Measurements from ENCODE around the gene QRICH2. TPM values are rescaled to one million over a fixed set of nuclear protein-coding genes. Genes with fewer than 3 reads are reported as not detected.
A peak's percentile ranks its signal among the peaks of the same experiment; 100 is the strongest.
"Not testable (repeated sequence)": the region's sequence is repeated elsewhere in the genome, so short reads cannot be mapped to it uniquely, and the experiment has no call there.

The QRICH2 gene
- total RNA-seq, 2 donors from 2014 or later, result 1.7 to 3.6 TPM

DNA sequence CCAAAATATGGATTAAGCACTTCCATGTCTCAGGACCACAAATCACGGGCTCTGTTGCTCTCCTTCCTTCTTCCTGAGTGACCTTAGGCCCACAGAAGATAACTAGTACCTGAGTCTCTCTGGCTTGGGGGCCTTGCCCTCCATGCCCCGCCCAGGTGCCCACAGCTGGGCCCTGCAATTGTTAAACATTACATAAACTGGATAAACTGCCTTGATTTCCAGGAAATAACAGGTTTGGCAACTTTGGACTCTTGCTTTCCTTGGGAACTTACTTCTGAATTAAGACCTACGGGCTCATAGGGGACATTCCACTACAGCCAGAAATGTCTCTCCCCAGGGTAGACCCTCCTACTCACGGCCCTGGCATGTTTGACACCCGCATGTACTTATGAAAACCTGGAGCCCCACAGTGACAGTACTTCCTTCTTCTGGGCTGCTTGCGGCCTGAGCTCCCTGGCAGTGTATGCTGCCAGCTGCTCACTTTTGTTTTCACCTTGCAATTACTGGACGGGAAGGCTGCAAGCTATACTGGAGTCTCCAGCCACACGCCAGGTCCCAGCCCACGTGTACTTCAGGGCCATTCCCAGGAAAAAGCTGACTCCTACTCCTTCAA, 45.2 kb downstream of the QRICH2 start:
- H3K36me3 Mint-ChIP-seq (ENCODE audit: low read depth), result peaks cover 4% of the 10 kb centered on the region
- DNase-seq (no peak), ATAC-seq (no peak)
- peak overlapping the region; percentile 95 for H3K27ac Mint-ChIP-seq
- H3K9me3 ChIP-seq (ENCODE audit: control insufficient read depth, low read length, poor library complexity, severe bottlenecking), result no peaks in the 10 kb centered on the region
- no peaks in the 10 kb centered on the region for H3K27me3 Mint-ChIP-seq
- H3K4me1 Mint-ChIP-seq, result peaks cover 19% of the 10 kb centered on the region
- H3K4me3 Mint-ChIP-seq, result peak overlapping the region; percentile 52

DNA sequence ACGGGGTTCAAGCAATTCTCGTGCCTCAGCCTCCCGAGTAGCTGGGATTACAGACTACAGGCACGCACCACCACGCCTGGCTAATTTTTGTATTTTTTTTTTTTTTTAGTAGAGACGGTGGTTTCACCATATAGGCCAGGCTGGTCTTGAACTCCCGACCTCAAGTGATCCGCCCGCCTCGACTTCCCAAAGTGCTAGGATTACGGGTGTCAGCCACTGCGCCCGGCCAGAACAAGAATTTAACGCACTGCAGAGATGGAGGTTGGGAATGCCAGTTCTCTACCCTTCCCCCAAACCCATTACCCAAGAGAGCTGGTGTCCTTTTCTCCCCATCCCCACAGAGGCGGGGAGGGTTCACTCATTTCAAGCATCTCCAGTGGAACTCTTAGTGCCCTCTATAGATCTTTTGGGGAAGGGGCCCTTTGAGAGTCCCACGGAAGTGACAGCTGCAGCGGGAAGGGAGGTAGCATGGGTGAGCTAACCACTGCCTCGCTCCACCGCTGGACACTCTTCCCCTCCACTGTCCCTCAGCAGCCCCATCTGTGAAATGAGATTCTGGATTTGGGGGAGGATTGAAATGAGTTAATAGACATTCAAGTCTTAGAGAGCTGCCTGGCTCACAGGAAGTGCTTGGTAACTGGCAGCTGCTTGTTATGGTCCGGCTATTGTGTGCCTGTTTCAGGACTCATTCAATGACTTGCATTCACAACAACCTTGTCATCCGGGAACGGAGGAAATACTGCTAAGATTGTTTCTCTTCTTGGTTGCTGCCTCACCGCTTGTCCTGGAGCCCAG, 46.5 kb downstream of the QRICH2 start:
- DNase-seq, result no peak
- H3K4me1 Mint-ChIP-seq, result peaks cover 18% of the 10 kb centered on the region

DNA sequence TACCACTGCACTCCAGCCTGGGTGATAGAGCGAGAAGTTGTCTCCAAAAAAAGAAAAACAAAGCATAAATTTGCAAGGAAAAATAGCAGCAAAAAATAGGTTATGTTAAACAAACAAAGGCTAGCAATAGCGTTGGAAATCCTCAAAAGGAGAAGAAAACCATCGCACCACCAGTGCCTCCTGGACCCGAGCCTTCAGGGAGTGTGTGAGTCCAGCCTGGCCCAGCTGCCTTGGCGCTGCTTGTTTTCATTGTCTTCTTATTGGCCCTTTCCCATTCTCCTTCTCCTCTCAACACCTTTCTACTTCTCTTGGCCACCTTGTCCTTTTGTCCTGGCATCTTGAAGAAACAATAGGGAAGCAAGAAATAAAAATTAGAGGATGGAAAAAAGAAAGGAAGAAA, 47.4 kb downstream of the QRICH2 start:
- Mint-ChIP-seq H3K4me3 (no peak overlapping the region), H3K27ac (no peak overlapping the region), H3K4me1 (peaks cover 19% of the 10 kb centered on the region), H3K36me3 (ENCODE audit: low read depth) (no peaks in the 10 kb centered on the region), H3K27me3 (no peaks in the 10 kb centered on the region)
- ATAC-seq (no peak), DNase-seq (no peak)
- H3K9me3 ChIP-seq (ENCODE audit: control insufficient read depth, low read length, poor library complexity, severe bottlenecking), result no peaks in the 10 kb centered on the region

More for the DNA sequence above, 46.5 kb downstream of the QRICH2 start:
- H3K27ac Mint-ChIP-seq, result peak overlapping the region; percentile 95
- H3K4me3 Mint-ChIP-seq, result no peak overlapping the region
- ATAC-seq, result no peak
- no peaks in the 10 kb centered on the region for H3K9me3 ChIP-seq (ENCODE audit: control insufficient read depth, low read length, poor library complexity, severe bottlenecking)
- no peaks in the 10 kb centered on the region for H3K27me3 Mint-ChIP-seq
- peaks cover 4% of the 10 kb centered on the region for H3K36me3 Mint-ChIP-seq (ENCODE audit: low read depth)

DNA sequence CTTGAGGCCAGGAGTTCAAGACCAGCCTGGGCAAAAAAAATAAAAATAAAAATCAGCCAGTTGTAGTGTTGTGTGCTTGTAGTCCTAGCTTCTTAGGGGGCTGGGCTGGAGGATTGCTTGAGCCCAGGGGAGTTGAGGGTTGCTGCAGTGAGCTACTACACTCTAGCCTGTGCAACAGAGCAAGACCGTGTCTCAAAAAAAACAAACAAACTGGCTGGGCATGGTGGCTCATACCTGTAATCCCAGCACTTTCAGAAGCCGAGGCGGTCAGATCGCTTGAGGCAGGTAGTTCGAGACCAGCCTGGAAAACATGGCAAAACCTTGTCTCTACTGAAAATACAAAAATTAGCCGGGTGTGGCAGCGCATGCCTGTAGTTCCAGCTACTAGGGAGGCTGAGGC, 47.9 kb downstream of the QRICH2 start:
- Mint-ChIP-seq H3K4me3 (no peak overlapping the region), H3K36me3 (ENCODE audit: low read depth) (no peaks in the 10 kb centered on the region), H3K27me3 (no peaks in the 10 kb centered on the region), H3K4me1 (peaks cover 22% of the 10 kb centered on the region), H3K27ac (no peak overlapping the region)
- DNase-seq (no peak), ATAC-seq (no peak)
- H3K9me3 ChIP-seq (ENCODE audit: control insufficient read depth, low read length, poor library complexity, severe bottlenecking), result no peaks in the 10 kb centered on the region

DNA sequence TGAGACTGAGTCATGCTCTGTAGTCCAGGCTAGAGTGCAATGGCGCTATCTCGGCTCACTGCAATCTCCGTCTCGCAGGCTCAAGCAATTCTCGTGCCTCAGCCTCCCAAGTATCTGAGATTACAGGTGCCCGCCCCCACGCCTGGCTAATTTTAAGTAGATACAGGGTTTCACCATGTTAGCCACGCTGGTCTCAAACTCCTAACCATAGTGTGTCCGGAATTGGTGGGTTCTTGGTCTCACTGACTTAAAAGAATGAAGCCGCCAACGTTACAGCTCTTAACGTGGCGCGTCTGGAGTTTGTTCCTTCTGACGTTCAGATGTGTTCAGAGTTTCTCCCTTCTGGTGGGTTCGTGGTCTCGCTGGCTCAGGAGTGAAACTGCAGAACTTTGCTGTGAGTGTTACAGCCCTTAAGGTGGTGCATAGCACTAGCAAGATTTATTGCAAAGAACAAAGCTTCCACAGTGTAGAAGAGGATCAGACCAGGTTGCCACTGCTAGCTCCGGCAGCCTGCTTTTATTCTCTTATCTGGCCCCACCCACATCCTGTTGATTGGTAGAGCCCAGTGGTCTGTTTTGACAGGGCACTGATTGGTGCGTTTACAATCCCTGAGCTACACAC, 51.5 kb downstream of the QRICH2 start:
- not testable (repeated sequence) for H3K36me3 Mint-ChIP-seq (ENCODE audit: low read depth); DNase-seq; H3K9me3 ChIP-seq (ENCODE audit: control insufficient read depth, low read length, poor library complexity, severe bottlenecking); H3K27ac Mint-ChIP-seq; ATAC-seq; H3K27me3 Mint-ChIP-seq
- peak overlapping the region; percentile 58 for H3K4me3 Mint-ChIP-seq
- peaks cover 23% of the 10 kb centered on the region for H3K4me1 Mint-ChIP-seq

DNA sequence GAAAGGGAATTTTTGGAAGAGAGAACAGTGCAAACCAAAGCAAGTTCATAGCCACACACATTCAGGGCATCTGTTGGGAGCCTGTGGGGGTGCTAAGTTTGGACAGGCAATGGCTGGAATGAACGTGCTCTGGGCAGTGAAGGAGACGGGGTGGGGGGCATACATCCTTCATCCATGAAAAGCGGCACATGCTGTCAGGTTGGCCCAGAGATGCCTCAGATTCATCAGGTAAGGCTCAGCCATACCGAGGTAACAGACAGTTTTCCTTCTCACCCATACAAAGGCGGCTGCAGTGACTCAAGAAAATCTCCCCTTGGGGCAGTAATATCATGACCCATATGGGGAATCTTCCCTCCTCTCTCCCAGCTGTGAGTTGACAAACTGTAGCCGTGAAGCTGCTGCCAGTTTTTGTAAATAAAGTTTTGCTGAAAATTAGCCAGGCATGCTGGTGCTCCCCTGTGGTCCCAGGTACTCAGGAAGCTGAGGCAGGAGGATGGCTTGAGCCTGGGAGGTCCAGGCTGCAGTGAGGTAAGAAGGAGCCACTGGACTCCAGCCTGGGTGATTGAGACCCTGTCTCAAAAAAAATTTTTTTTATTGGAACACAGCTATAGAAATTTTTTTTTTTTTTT, 52.2 kb downstream of the QRICH2 start:
- Mint-ChIP-seq H3K36me3 (ENCODE audit: low read depth) (no peaks in the 10 kb centered on the region), H3K4me1 (peaks cover 25% of the 10 kb centered on the region), H3K4me3 (peak overlapping the region; percentile 75), H3K27ac (no peak overlapping the region), H3K27me3 (no peaks in the 10 kb centered on the region)
- DNase-seq (no peak), ATAC-seq (no peak)
- no peaks in the 10 kb centered on the region for H3K9me3 ChIP-seq (ENCODE audit: control insufficient read depth, low read length, poor library complexity, severe bottlenecking)

DNA sequence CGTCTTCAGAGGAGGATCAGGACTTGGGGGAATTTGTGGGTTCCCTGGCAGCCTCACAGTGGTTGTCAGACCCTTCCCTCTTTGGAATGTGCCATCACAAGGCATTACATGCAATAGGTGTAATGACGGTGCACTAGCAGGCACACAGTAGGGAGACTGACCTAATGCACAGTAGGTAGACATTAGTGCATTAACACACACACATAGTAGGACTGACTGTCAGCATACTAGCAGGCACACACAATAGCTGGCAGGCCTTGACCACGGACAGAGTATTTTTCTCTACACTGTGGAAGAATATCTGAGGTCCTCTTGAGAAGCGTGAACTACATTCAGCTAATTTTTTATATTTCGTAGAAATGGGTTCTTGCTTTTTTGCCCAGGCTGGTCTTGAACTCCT, 53.8 kb downstream of the QRICH2 start:
- Mint-ChIP-seq H3K4me1 (peaks cover 25% of the 10 kb centered on the region), H3K27ac (peak overlapping the region; percentile 39), H3K27me3 (no peaks in the 10 kb centered on the region), H3K4me3 (no peak overlapping the region), H3K36me3 (ENCODE audit: low read depth) (no peaks in the 10 kb centered on the region)
- no peak for DNase-seq
- H3K9me3 ChIP-seq (ENCODE audit: control insufficient read depth, low read length, poor library complexity, severe bottlenecking), result no peaks in the 10 kb centered on the region
- no peak for ATAC-seq

DNA sequence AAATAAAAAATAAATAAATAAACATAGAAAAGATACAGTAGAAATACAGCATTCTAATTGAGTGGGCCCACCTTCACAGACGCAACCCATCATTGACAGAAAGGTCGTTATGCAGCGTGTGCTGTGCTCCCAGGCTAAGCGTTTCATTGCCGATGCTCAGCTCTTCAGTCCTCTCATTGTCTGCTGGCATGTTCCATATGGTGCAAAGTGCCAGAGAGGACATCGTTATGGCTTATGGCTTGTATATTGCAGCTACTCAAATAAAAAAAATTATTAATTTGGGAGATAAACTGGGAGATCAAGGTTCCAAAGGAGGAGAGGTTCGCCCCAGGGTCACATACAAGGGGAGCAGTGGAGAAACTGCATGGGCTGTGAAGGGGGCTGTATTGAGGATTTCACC, 54.2 kb downstream of the QRICH2 start:
- Mint-ChIP-seq H3K27me3 (no peaks in the 10 kb centered on the region), H3K4me3 (no peak overlapping the region), H3K36me3 (ENCODE audit: low read depth) (no peaks in the 10 kb centered on the region), H3K27ac (peak overlapping the region; percentile 39), H3K4me1 (peaks cover 25% of the 10 kb centered on the region)
- no peaks in the 10 kb centered on the region for H3K9me3 ChIP-seq (ENCODE audit: control insufficient read depth, low read length, poor library complexity, severe bottlenecking)
- no peak for DNase-seq
- ATAC-seq, result no peak

DNA sequence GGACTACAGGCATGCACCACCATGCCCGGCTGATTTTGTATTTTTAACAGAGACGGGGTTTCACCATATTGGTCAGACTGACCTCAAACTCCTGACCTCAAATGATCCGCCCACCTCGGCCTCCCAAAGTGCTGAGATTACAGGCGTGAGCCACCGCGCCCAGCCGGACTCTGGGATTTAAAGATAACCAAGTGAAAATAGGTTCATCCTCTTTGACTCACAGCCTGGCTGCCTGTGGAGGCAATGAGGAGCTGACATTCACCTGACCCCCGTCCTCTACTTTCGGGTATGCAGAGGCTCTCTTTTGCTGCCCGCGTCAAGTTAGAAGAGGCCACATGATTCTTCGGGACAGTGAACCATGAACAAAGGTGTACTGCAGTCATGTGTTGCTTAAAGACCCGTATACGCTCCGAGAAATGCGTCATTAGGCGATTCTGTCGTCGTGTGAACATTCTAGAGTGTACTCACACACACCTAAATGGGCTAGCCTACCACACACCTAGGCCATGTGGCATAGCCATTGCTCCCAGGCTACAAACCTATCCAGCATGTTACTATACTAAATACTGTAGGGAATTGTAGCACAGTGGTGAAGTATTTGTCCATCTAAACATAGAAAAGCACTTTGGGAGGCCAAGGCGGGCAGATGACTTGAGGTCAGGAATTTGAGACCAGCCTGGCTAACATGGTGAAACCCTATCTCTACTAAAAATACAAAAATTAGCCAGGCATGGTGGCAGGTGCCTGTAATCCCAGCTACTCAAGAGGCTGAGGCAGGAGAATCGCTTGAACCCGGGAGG, 54.9 kb downstream of the QRICH2 start:
- not testable (repeated sequence) for ATAC-seq, H3K27me3 Mint-ChIP-seq
- H3K4me1 Mint-ChIP-seq, result peaks cover 28% of the 10 kb centered on the region

DNA sequence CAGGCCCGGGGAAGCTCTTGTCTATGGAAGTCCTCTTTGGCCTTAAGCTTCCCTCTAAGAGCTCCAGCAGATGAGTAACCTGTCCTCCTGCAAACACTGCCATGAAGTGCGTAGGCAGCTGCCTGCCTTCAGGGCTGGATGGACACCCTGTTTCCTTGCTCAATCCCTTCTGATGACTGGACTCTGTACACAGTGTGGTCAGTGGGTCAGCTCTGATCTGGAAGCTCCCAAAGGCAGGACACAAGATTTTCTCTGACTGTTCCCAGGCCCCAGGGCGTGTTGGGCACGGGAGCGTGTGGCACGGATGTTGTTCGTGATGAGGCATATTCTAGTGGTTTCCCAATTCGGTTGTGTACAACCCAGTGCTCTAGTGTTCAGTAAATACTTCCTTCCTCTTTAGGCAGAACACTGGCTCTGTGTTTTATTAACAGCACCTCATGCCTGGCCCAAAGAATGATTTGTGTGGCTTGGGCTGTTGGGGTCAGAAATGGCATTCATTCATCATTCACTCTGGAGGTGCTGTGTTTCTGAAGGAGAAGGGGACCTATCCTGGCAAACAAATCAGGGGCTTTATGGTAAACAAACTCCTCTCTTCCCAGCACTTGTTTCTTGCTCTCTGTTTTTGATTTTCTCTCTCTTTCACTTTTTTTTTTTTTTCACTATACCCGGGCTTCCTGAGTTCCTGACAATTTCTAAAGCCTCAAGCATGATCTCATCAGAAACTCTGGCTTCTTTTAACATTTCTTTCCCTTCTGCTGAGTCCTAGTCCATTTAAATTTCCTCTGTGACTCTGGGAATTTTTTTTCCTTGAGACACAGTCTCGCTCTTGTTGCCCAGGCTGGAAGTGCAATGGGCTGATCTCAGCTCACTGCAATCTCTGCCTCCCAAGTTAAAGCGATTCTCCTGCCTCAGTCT, 55.8 kb downstream of the QRICH2 start:
- no peaks in the 10 kb centered on the region for H3K9me3 ChIP-seq (ENCODE audit: control insufficient read depth, low read length, poor library complexity, severe bottlenecking)
- ATAC-seq (peak; percentile 94), DNase-seq (no peak)
- Mint-ChIP-seq H3K4me3 (peak overlapping the region; percentile 88), H3K36me3 (ENCODE audit: low read depth) (no peaks in the 10 kb centered on the region), H3K27me3 (no peaks in the 10 kb centered on the region), H3K4me1 (peaks cover 32% of the 10 kb centered on the region), H3K27ac (peak overlapping the region; percentile 98)

More for the DNA sequence above, 54.9 kb downstream of the QRICH2 start:
- H3K4me3 Mint-ChIP-seq, result peak overlapping the region; percentile 88
- H3K27ac Mint-ChIP-seq, result peak overlapping the region; percentile 98
- H3K36me3 Mint-ChIP-seq (ENCODE audit: low read depth); DNase-seq; H3K9me3 ChIP-seq (ENCODE audit: control insufficient read depth, low read length, poor library complexity, severe bottlenecking): not testable (repeated sequence)

DNA sequence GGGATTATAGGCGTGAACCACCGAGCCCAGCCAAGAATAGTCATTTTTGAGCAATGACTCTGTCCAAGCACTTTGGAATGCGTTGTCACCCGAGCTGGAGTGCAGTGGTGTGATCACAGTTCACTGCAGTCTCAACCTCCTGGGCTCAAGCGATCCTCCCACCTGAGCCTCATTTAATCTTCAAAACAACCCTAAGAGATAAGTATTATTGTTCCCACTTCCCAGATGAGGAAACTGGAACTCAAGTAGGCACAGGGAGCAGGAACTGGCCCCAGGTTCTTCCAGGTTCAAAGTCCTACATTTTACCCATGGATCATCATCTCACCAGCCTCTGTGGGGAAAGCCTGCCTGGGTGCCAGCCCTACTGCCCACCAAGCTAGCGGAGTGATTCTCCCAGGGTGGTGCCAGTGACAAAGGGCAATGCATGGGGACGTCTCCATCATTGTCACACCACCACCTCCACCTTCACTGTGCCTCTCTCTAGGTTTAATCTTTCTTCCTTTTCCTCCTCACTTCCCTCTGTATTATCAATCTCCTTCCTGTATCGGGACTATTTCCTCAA, 56.5 kb downstream of the QRICH2 start:
- no peaks in the 10 kb centered on the region for H3K9me3 ChIP-seq (ENCODE audit: control insufficient read depth, low read length, poor library complexity, severe bottlenecking)
- H3K4me3 Mint-ChIP-seq, result peak overlapping the region; percentile 88
- no peaks in the 10 kb centered on the region for H3K27me3 Mint-ChIP-seq
- no peaks in the 10 kb centered on the region for H3K36me3 Mint-ChIP-seq (ENCODE audit: low read depth)
- DNase-seq, result no peak
- peak; percentile 17 for ATAC-seq
- peak overlapping the region; percentile 98 for H3K27ac Mint-ChIP-seq
- H3K4me1 Mint-ChIP-seq, result peaks cover 32% of the 10 kb centered on the region

DNA sequence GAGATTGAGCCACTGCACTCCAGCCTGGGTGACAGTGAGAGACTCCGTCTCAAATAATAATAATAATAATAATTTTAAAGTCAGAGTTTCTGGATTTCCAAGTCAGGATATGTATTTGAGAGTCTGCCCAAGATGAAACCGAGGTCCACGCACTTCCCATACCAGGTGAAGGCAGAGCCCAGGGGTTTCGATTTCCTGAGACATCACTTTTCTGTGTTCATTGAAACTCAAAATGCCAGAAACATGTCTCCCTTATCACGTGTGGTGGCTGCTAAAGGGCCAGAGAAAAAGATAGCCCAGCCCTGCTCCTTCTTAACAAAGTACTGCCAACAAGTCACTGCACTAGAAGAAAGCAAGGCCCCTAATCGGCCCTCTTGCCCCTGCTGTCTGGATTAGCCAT, 57.9 kb downstream of the QRICH2 start:
- DNase-seq (no peak), ATAC-seq (no peak)
- no peaks in the 10 kb centered on the region for H3K9me3 ChIP-seq (ENCODE audit: control insufficient read depth, low read length, poor library complexity, severe bottlenecking)
- Mint-ChIP-seq H3K27ac (no peak overlapping the region), H3K4me3 (no peak overlapping the region), H3K36me3 (ENCODE audit: low read depth) (no peaks in the 10 kb centered on the region), H3K27me3 (no peaks in the 10 kb centered on the region), H3K4me1 (peaks cover 36% of the 10 kb centered on the region)

Data from T-helper 17 cell (primary cell).